ENCODE results near the gene CD300LF.

CD300LF gene

GRCh38 chr17:74712756-74713155, at the start of gene CD300LF:
CD300LF (minus strand) TSS chr17:74712923; CDS start chr17:74712866, 57 bp downstream.
- peak; percentile 32 for DNase-seq

- DNase-seq, result no peak
These were observed 49.2 kb upstream of the CD300LF start for GRCh38 chr17:74761931-74762330.

GRCh38 chr17:74761419-74761818, 48.7 kb upstream of the CD300LF start:
- DNase-seq, result no peak

GRCh38 chr17:74760404-74761105, 47.8 kb upstream of the CD300LF start:
- DNase-seq, result no peak

GRCh38 chr17:74759941-74760340, 47.2 kb upstream of the CD300LF start:
- DNase-seq, result no peak

GRCh38 chr17:74759243-74759801, 46.6 kb upstream of the CD300LF start:
- peak; percentile 85 for DNase-seq

- no peak for DNase-seq
These were observed 46.1 kb upstream of the CD300LF start for GRCh38 chr17:74758848-74759168.

- no peak for DNase-seq
These were observed 45.5 kb upstream of the CD300LF start for GRCh38 chr17:74757931-74758847.

- no peak for DNase-seq
These were observed 44.8 kb upstream of the CD300LF start for GRCh38 chr17:74757502-74757901.

- DNase-seq, result no peak
These were observed 44.2 kb upstream of the CD300LF start for GRCh38 chr17:74756891-74757290.

- DNase-seq, result no peak
These were observed 42.8 kb upstream of the CD300LF start for GRCh38 chr17:74755533-74755932.

GRCh38 chr17:74754832-74755231, 42.1 kb upstream of the CD300LF start:
- DNase-seq, result no peak

- no peak for DNase-seq
These were observed 40.2 kb upstream of the CD300LF start for GRCh38 chr17:74752822-74753401.

- no peak for DNase-seq
These were observed 39.7 kb upstream of the CD300LF start for GRCh38 chr17:74752415-74752814.

- DNase-seq, result no peak
These were observed 37.8 kb upstream of the CD300LF start for GRCh38 chr17:74750327-74751069.

GRCh38 chr17:74750039-74750326, 37.3 kb upstream of the CD300LF start:
- no peak for DNase-seq

- no peak for DNase-seq
These were observed 36.7 kb upstream of the CD300LF start for GRCh38 chr17:74749279-74750038.

- peak; percentile 97 for DNase-seq
These were observed 36.0 kb upstream of the CD300LF start, which contains the start of gene NHERF1 for GRCh38 chr17:74748529-74749278. NHERF1 (plus strand) TSS chr17:74748628; CDS start chr17:74748847, 219 bp downstream.

GRCh38 chr17:74748279-74748528, 35.5 kb upstream of the CD300LF start:
- DNase-seq, result no peak

GRCh38 chr17:74746922-74747321, 34.2 kb upstream of the CD300LF start:
- no peak for DNase-seq

- DNase-seq, result no peak
These were observed 33.7 kb upstream of the CD300LF start for GRCh38 chr17:74746376-74746775.

Data from KG1 (cell line).